ENCODE measurements around the gene RAB40C.

DNA sequence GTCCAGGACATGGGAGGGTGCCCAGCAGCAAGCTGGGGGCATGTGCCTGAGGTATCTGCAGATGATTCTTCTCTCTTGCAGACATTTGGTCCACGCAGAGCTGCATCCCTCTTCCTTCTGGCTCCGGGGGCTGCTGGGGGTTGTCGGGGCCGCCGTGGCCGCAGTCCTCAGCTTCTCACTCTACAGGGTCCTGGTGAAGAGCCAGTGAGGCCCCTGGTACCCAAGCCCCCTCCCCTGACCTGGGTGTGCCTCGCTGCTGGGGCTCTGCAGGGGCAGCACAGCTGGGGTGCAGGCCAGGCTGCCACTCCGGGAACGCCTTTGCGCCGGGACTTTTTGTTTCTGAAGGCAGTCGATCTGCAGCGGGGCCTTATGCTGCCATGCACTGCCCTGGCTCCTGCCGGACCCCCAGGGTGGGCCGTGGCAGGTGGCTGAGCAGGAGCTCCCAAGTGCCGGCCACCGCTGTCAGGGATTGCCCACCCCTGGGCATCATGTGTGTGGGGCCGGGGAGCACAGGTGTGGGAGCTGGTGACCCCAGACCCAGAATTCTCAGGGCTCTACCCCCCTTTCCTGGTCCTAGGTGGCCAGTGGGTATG, 83.6 kb downstream of the RAB40C start:
- no peak for TF ChIP-seq EZH2 (IDR thresholded peaks at IDR 0.05; ENCODE audit: insufficient read depth, poor library complexity, severe bottlenecking)
- TF ChIP-seq EZH2phosphoT487 (IDR thresholded peaks at IDR 0.05; ENCODE audit: insufficient read depth, low read depth): no peak
